CD14-positive monocyte (primary cell): ENCODE measurements around the gene EPS15. TPM values are rescaled to one million over a fixed set of nuclear protein-coding genes. Genes with fewer than 3 reads are reported as not detected.

Experiments
- DNase-seq, 3 donors: peaks; one replicate each; pipeline ENCODE4 v3.0.0-alpha.2; 2011 to 2022
- H2AFZ ChIP-seq: 2 replicates; pipeline ENCODE4 v1.6.0; 2012; ENCODE audit warnings: mild to moderate bottlenecking, low read depth, low read length, inconsistent platforms; ENCODE audit not compliant: insufficient read depth, poor library complexity, severe bottlenecking
- H3K27ac ChIP-seq, 2 donors: 1 replicate in 1 of 2; 2 replicates in 1 of 2; pipeline ENCODE4 v1.5.1; 2012 to 2013; ENCODE audit warnings: low read length in 2 of 2, control low read depth in 1 of 2, inconsistent platforms in 1 of 2, low read depth in 1 of 2, mild to moderate bottlenecking in 1 of 2
- H3K27me3 ChIP-seq, 2 donors: one replicate each; pipeline versions ENCODE4 v1.6.0 to v1.6.1; 2011 to 2013; ENCODE audit warnings: low read length in 2 of 2; ENCODE audit not compliant: control insufficient read depth in 2 of 2, insufficient read depth in 2 of 2
- H3K36me3 ChIP-seq, 2 donors: replicated peaks in 1 of 2; 1 replicate in 1 of 2; 2 replicates in 1 of 2; pipeline versions ENCODE4 v1.5.1 to v1.6.1; 2012 to 2013; ENCODE audit warnings: low read length in 2 of 2, control low read depth in 1 of 2, inconsistent platforms in 1 of 2, mild to moderate bottlenecking in 1 of 2; ENCODE audit not compliant: insufficient read depth in 2 of 2, control insufficient read depth in 1 of 2
- H3K4me1 ChIP-seq, 2 donors: 1 replicate in 1 of 2; 2 replicates in 1 of 2; pipeline versions ENCODE4 v1.5.1 to v1.6.1; 2012 to 2013; ENCODE audit warnings: low read length in 2 of 2, control low read depth in 1 of 2, inconsistent platforms in 1 of 2, mild to moderate bottlenecking in 1 of 2, moderate library complexity in 1 of 2; ENCODE audit not compliant: insufficient read depth in 2 of 2, control insufficient read depth in 1 of 2
- H3K4me2 ChIP-seq: replicated peaks from 2 replicates; pipeline ENCODE3; 2012; ENCODE audit warnings: low read length, moderate library complexity, mild to moderate bottlenecking; ENCODE audit not compliant: poor library complexity, severe bottlenecking; ENCODE audit errors: extremely low read depth
- H3K4me3 ChIP-seq, 3 experiments: fragments of 200-600 bp in 1 of 3; sonication (generic) in 1 of 3; replicated peaks in 1 of 3; 1 replicate in 2 of 3; 2 replicates in 1 of 3; pipeline ENCODE4 v1.5.1; 2011 to 2013; ENCODE audit warnings: low read length in 3 of 3, mild to moderate bottlenecking in 3 of 3, control low read depth in 2 of 3, low read depth in 2 of 3, inconsistent platforms in 1 of 3, moderate library complexity in 1 of 3
- H3K79me2 ChIP-seq: 2 replicates; pipeline ENCODE4 v1.6.0; 2012; ENCODE audit warnings: mild to moderate bottlenecking, control low read depth, inconsistent platforms, low read length, moderate library complexity; ENCODE audit not compliant: insufficient read depth
- H3K9ac ChIP-seq: 2 replicates; pipeline ENCODE4 v1.6.0; 2017; ENCODE audit warnings: low read length, mild to moderate bottlenecking; ENCODE audit not compliant: insufficient read depth, poor library complexity, severe bottlenecking
- H3K9me3 ChIP-seq, 2 donors: replicated peaks in 1 of 2; 1 replicate in 1 of 2; 2 replicates in 1 of 2; pipeline versions ENCODE4 v1.5.1 to v1.6.1; 2012 to 2013; ENCODE audit warnings: low read length in 2 of 2, control low read depth in 1 of 2; ENCODE audit not compliant: control insufficient read depth in 1 of 2, insufficient read depth in 1 of 2
- H4K20me1 ChIP-seq: 2 replicates; pipeline ENCODE4 v1.6.0; 2012; ENCODE audit warnings: mild to moderate bottlenecking, low read length, control low read depth, moderate library complexity; ENCODE audit not compliant: insufficient read depth
- H3K27ac Mint-ChIP-seq, 7 donors: one replicate each; pipeline ENCODE4 v1.8.0; 2020; ENCODE audit warnings: mild to moderate bottlenecking in 7 of 7, mixed read lengths in 7 of 7, moderate library complexity in 6 of 7, inconsistent platforms in 2 of 7
- H3K27me3 Mint-ChIP-seq, 3 donors: one replicate each; pipeline ENCODE4 v1.8.0; 2021 to 2022; ENCODE audit warnings: low read depth in 3 of 3, mild to moderate bottlenecking in 3 of 3, mixed read lengths in 3 of 3, moderate library complexity in 3 of 3, inconsistent platforms in 1 of 3
- H3K36me3 Mint-ChIP-seq, 2 donors: one replicate each; pipeline ENCODE4 v1.8.0; 2020; ENCODE audit warnings: mixed read lengths in 2 of 2, inconsistent platforms in 1 of 2, mild to moderate bottlenecking in 1 of 2
- H3K4me1 Mint-ChIP-seq: one replicate; pipeline ENCODE4 v1.8.0; 2020; ENCODE audit warnings: mild to moderate bottlenecking, mixed read lengths
- H3K4me3 Mint-ChIP-seq, 2 donors: one replicate each; pipeline ENCODE4 v1.8.0; 2020; ENCODE audit warnings: mild to moderate bottlenecking in 2 of 2, mixed read lengths in 2 of 2, moderate library complexity in 1 of 2
- H3K9me3 Mint-ChIP-seq, 7 donors: one replicate each; pipeline ENCODE4 v1.8.0; 2020 to 2022; ENCODE audit warnings: mixed read lengths in 7 of 7, mild to moderate bottlenecking in 6 of 7, moderate library complexity in 6 of 7, inconsistent platforms in 2 of 7
- WGBS: methylation state at CpG from one replicate; pipeline ENCODE4 v1.1.5; 2013; ENCODE audit warnings: missing lambda C conversion rate; ENCODE audit not compliant: insufficient coverage; 5-methylcytosine and 5-hydroxymethylcytosine counted together
- intact Hi-C, 2 donors: fragments of 100-400 bp; cut with micrococcal nuclease; formaldehyde crosslinking; loops; one replicate each; pipeline versions ENCODE4 v1.15.0 to v1.15.1; 2023
- polyA plus RNA-seq, 3 donors: library from polyadenylated mRNA; depleted of rRNA in 1 of 3; unstranded in 2 of 3; stranded (reverse) in 1 of 3; fragments of 300-500 nt in 2 of 3; fragments of >200 nt in 1 of 3; fragmentation: Illumina TruSeq in 2 of 3; gene quantifications; 1 replicate in 2 of 3; 2 replicates in 1 of 3; pipeline ENCODE4 v1.2.3, GENCODE V29; 2012 to 2021
- TF ChIP-seq, protein P1 (sequence below): fragments of 200-600 bp; IDR thresholded peaks from one replicate; pipeline ENCODE4 v1.8.0; 2022; ENCODE audit warnings: antibody characterized with exemption, mild to moderate bottlenecking

Gene EPS15
- polyA plus RNA-seq, 3 donors = 26.7 to 53.6 (median 36.4) TPM

DNA sequence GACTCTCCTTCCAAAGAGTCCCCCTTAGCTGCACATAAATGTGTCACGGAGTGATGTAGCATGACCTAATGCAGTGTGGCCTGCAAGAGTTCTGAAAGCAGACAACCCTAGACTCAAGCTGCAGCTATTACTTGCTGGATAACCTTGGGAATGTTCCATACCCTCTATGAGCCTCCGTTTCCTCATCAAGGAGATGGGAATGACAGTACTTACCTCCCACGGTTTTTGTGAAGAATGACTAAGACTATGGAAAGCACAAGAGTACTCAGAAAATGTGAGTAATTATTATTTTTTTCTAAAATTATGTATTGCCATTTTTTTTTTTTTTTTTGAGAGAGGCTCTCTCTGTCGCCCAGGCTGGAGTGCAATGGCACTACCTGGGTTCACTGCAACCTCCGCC lies 191.7 kb downstream of the EPS15 start:
- peaks cover 10 to 14% of the 10 kb centered on the region in 2 donors for H3K4me1 ChIP-seq
- Mint-ChIP-seq H3K36me3 (peaks cover 2 to 9% of the 10 kb centered on the region in 2 donors), H3K4me3 (no peak overlapping the region), H3K27me3 (peaks cover 22 to 31% (median 27%) of the 10 kb centered on the region in 3 donors), H3K4me1 (peaks cover 13% of the 10 kb centered on the region), H3K27ac (no peak overlapping the region), H3K9me3 (peaks cover 0 to 7% (median 6%) of the 10 kb centered on the region in 7 donors)
- no peaks in the 10 kb centered on the region for H3K9me3 ChIP-seq
- TF ChIP-seq, protein P1, sequence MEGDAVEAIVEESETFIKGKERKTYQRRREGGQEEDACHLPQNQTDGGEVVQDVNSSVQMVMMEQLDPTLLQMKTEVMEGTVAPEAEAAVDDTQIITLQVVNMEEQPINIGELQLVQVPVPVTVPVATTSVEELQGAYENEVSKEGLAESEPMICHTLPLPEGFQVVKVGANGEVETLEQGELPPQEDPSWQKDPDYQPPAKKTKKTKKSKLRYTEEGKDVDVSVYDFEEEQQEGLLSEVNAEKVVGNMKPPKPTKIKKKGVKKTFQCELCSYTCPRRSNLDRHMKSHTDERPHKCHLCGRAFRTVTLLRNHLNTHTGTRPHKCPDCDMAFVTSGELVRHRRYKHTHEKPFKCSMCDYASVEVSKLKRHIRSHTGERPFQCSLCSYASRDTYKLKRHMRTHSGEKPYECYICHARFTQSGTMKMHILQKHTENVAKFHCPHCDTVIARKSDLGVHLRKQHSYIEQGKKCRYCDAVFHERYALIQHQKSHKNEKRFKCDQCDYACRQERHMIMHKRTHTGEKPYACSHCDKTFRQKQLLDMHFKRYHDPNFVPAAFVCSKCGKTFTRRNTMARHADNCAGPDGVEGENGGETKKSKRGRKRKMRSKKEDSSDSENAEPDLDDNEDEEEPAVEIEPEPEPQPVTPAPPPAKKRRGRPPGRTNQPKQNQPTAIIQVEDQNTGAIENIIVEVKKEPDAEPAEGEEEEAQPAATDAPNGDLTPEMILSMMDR = no peak
- DNase-seq = no peak
- no peaks in the 10 kb centered on the region for H4K20me1 ChIP-seq
- intact Hi-C loops = no loop called here
- no peaks in the 10 kb centered on the region for H3K79me2 ChIP-seq
- 93% methylated on average over 2 of the region's 5 CpGs for WGBS
- H2AFZ ChIP-seq = no peak overlapping the region
- H3K4me3 ChIP-seq = no peak overlapping the region
- peaks cover 11 to 18% of the 10 kb centered on the region in 2 donors for H3K27me3 ChIP-seq
- H3K36me3 ChIP-seq = no peaks in the 10 kb centered on the region
- no peak overlapping the region for H3K27ac ChIP-seq
- no peak overlapping the region for H3K4me2 ChIP-seq
- H3K9ac ChIP-seq = no peak overlapping the region

DNA sequence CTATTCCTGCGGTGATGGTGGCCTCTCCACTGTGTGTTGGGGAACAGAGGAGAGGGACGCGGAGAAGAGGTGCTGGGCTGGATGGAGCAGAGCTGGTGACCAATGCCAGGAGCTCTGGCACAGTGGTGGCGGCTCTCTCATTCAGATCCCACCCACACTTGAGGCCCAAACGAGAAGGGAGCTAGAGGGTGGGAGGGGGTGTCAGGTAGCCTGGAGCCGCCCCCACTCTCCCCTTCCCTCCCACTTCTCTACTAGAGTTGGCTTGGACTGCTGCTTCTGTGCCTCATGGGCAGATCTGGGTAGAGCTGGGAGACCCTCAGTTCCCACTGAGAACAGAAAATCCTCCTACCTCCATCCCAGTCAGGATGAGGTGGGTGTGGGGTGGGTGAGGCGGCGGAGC lies 192.2 kb downstream of the EPS15 start:
- Mint-ChIP-seq H3K27ac (peak overlapping the region in 1 of 7 donors; percentile 24), H3K36me3 (peaks cover 2 to 9% of the 10 kb centered on the region in 2 donors), H3K27me3 (peaks cover 22 to 27% (median 27%) of the 10 kb centered on the region in 3 donors), H3K9me3 (peaks cover 0 to 7% (median 6%) of the 10 kb centered on the region in 7 donors), H3K4me1 (peaks cover 13% of the 10 kb centered on the region), H3K4me3 (no peak overlapping the region)
- Histone ChIP-seq H2AFZ (no peak overlapping the region), H3K27ac (no peak overlapping the region), H3K9me3 (no peaks in the 10 kb centered on the region), H3K79me2 (no peaks in the 10 kb centered on the region), H3K9ac (no peak overlapping the region), H3K4me2 (no peak overlapping the region), H4K20me1 (no peaks in the 10 kb centered on the region), H3K4me3 (no peak overlapping the region), H3K36me3 (no peaks in the 10 kb centered on the region), H3K4me1 (peaks cover 10 to 14% of the 10 kb centered on the region in 2 donors), H3K27me3 (peaks cover 11 to 18% of the 10 kb centered on the region in 2 donors)
- no CpG with 5 or more reads among the region's 8 CpGs for WGBS
- TF ChIP-seq, protein P1 = no peak
- intact Hi-C loops = no loop called here
- DNase-seq = no peak
